ENCODE measurements around the gene APOE. TPM values are rescaled to one million over a fixed set of nuclear protein-coding genes. Genes with fewer than 3 reads are reported as not detected.
"Not testable (repeated sequence)": the region's sequence is repeated elsewhere in the genome, so short reads cannot be mapped to it uniquely, and the experiment has no call there.

The APOE gene
- total RNA-seq, 1 experiment from 2014 or later = 530 TPM

DNA sequence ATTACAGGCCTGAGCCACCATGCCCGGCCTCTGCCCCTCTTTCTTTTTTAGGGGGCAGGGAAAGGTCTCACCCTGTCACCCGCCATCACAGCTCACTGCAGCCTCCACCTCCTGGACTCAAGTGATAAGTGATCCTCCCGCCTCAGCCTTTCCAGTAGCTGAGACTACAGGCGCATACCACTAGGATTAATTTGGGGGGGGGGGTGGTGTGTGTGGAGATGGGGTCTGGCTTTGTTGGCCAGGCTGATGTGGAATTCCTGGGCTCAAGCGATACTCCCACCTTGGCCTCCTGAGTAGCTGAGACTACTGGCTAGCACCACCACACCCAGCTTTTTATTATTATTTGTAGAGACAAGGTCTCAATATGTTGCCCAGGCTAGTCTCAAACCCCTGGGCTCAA, 4.2 kb downstream of the APOE start:
- Mint-ChIP-seq H3K9me3 (no peaks in the 10 kb centered on the region; a peak in 1 of 5 replicates), H3K4me1 (peaks cover 33 to 50% of the 10 kb centered on the region in 2 experiments), H3K36me3 (ENCODE audit: insufficient read depth in 1 of 3, low read depth in 3 of 3) (peaks cover 10 to 29% (median 27%) of the 10 kb centered on the region in 3 experiments; a peak in 6 of 7 replicates), H3K4me3 (no peak overlapping the region), H3K27ac (peak overlapping the region in 1 of 3 experiments; percentile 63; a peak in 1 of 7 replicates), H3K27me3 (ENCODE audit: low read depth) (no peaks in the 10 kb centered on the region; the same call in 1 of the 2 replicates)
- no peak overlapping the region for H2AFZ ChIP-seq (ENCODE audit: low read length)
- no peak overlapping the region for H4K91ac ChIP-seq (ENCODE audit: insufficient read length, low read depth, low read length)
- no peak overlapping the region for H3K18ac ChIP-seq (ENCODE audit: insufficient read length, low read depth, low read length)
- no peak overlapping the region for H2BK12ac ChIP-seq (ENCODE audit: insufficient read length, low read depth, low read length)
- H3K27me3 ChIP-seq (ENCODE audit: insufficient read depth, low read length) = no peaks in the 10 kb centered on the region
- no peak overlapping the region for H3K23ac ChIP-seq (ENCODE audit: insufficient read length, low read depth, low read length)
- WGBS (ENCODE audit: extremely low coverage, insufficient read length, low lambda C conversion rate) = no CpG with 5 or more reads among the region's 5 CpGs
- H3T11ph ChIP-seq (ENCODE audit: low read length) = no peak overlapping the region
- no peak overlapping the region for H3K4me2 ChIP-seq (ENCODE audit: insufficient read depth, insufficient read length, low read length)
- no peak overlapping the region for H2BK20ac ChIP-seq (ENCODE audit: low read depth, low read length, poor library complexity, severe bottlenecking)
- no peak overlapping the region for H2BK5ac ChIP-seq (ENCODE audit: insufficient read length, low read length)
- TF ChIP-seq, protein P1, sequence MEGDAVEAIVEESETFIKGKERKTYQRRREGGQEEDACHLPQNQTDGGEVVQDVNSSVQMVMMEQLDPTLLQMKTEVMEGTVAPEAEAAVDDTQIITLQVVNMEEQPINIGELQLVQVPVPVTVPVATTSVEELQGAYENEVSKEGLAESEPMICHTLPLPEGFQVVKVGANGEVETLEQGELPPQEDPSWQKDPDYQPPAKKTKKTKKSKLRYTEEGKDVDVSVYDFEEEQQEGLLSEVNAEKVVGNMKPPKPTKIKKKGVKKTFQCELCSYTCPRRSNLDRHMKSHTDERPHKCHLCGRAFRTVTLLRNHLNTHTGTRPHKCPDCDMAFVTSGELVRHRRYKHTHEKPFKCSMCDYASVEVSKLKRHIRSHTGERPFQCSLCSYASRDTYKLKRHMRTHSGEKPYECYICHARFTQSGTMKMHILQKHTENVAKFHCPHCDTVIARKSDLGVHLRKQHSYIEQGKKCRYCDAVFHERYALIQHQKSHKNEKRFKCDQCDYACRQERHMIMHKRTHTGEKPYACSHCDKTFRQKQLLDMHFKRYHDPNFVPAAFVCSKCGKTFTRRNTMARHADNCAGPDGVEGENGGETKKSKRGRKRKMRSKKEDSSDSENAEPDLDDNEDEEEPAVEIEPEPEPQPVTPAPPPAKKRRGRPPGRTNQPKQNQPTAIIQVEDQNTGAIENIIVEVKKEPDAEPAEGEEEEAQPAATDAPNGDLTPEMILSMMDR (conservative IDR thresholded peaks at IDR 0.05) = no peak
- no peaks in the 10 kb centered on the region for H4K20me1 ChIP-seq (ENCODE audit: control insufficient read depth, insufficient read depth, insufficient read length)
- H3K79me2 ChIP-seq (ENCODE audit: insufficient read depth, low read length) = no peaks in the 10 kb centered on the region; the same call in 1 of the 2 replicates
- no peak overlapping the region for H2AK5ac ChIP-seq (ENCODE audit: insufficient read length, low read length)
- no peak overlapping the region for H2BK120ac ChIP-seq (ENCODE audit: low read depth, low read length, poor library complexity, severe bottlenecking)
- no peak overlapping the region for H3K9ac ChIP-seq (ENCODE audit: extremely low read depth, insufficient read length, low read length)
- H3K56ac ChIP-seq (ENCODE audit: insufficient read length, low read depth, low read length) = no peak overlapping the region
- no peak overlapping the region for H4K5ac ChIP-seq (ENCODE audit: insufficient read length, low read depth, low read length)
- H3K79me1 ChIP-seq (ENCODE audit: insufficient read depth, low read depth, low read length, poor library complexity, severe bottlenecking) = no peaks in the 10 kb centered on the region
- H3K4me1 ChIP-seq (ENCODE audit: insufficient read depth, low read length) = peaks cover 2% of the 10 kb centered on the region; the same call in 1 of the 2 replicates
- H2BK15ac ChIP-seq (ENCODE audit: low read depth, low read length) = no peak overlapping the region
- H3K23me2 ChIP-seq (ENCODE audit: insufficient read length, low read depth, low read length, poor library complexity, severe bottlenecking) = no peaks in the 10 kb centered on the region
- DNase-seq = no peak
- no peak overlapping the region for H3K27ac ChIP-seq (ENCODE audit: insufficient read length, low read depth, low read length)
- no peak overlapping the region for H4K8ac ChIP-seq (replicated peaks; ENCODE audit: insufficient read length, low read depth, low read length)
- no peaks in the 10 kb centered on the region for H3K9me3 ChIP-seq (ENCODE audit: control insufficient read depth, low read depth, low read length)
- no peak overlapping the region for H3K14ac ChIP-seq (ENCODE audit: insufficient read depth, low read length)
- H3K4ac ChIP-seq (ENCODE audit: low read depth, low read length) = no peak overlapping the region

DNA sequence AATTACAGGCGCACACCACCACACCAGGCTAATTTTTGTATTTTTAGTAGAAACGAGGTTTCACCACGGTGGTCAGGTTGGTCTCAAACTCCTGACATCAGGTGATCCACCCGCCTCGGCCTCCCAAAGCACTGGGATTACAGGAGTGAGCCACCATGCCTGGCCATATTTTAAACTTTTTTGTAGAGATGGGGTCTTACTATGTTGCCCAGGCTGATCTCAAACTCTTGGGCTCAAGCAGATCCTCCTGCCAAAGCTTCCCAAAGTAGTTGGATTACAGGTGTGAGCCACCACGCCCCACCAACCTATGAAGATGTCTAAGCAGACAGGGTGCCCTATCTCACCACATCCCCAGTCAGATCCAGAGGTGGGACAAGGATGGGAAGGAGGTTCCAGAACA, 6.3 kb downstream of the APOE start:
- no CpG with 5 or more reads among the region's 6 CpGs for WGBS (ENCODE audit: extremely low coverage, insufficient read length, low lambda C conversion rate)
- H4K20me1 ChIP-seq (ENCODE audit: control insufficient read depth, insufficient read depth, insufficient read length); H2BK5ac ChIP-seq (ENCODE audit: insufficient read length, low read length); H3K27me3 Mint-ChIP-seq (ENCODE audit: low read depth); H2BK15ac ChIP-seq (ENCODE audit: low read depth, low read length); H3K79me2 ChIP-seq (ENCODE audit: insufficient read depth, low read length); H2BK12ac ChIP-seq (ENCODE audit: insufficient read length, low read depth, low read length); H2AK5ac ChIP-seq (ENCODE audit: insufficient read length, low read length); H4K5ac ChIP-seq (ENCODE audit: insufficient read length, low read depth, low read length); H4K8ac ChIP-seq (replicated peaks; ENCODE audit: insufficient read length, low read depth, low read length); H3K9me3 ChIP-seq (ENCODE audit: control insufficient read depth, low read depth, low read length); H3K23me2 ChIP-seq (ENCODE audit: insufficient read length, low read depth, low read length, poor library complexity, severe bottlenecking); H3K23ac ChIP-seq (ENCODE audit: insufficient read length, low read depth, low read length); H3K27ac Mint-ChIP-seq; H2BK120ac ChIP-seq (ENCODE audit: low read depth, low read length, poor library complexity, severe bottlenecking); H2AFZ ChIP-seq (ENCODE audit: low read length); H3K4ac ChIP-seq (ENCODE audit: low read depth, low read length); H3K4me2 ChIP-seq (ENCODE audit: insufficient read depth, insufficient read length, low read length); H2BK20ac ChIP-seq (ENCODE audit: low read depth, low read length, poor library complexity, severe bottlenecking); H3K79me1 ChIP-seq (ENCODE audit: insufficient read depth, low read depth, low read length, poor library complexity, severe bottlenecking); H3T11ph ChIP-seq (ENCODE audit: low read length); H3K27ac ChIP-seq (ENCODE audit: insufficient read length, low read depth, low read length); DNase-seq; H3K14ac ChIP-seq (ENCODE audit: insufficient read depth, low read length); H3K9ac ChIP-seq (ENCODE audit: extremely low read depth, insufficient read length, low read length); H4K91ac ChIP-seq (ENCODE audit: insufficient read length, low read depth, low read length); H3K18ac ChIP-seq (ENCODE audit: insufficient read length, low read depth, low read length); H3K4me1 ChIP-seq (ENCODE audit: insufficient read depth, low read length); H3K56ac ChIP-seq (ENCODE audit: insufficient read length, low read depth, low read length); H3K9me3 Mint-ChIP-seq; H3K27me3 ChIP-seq (ENCODE audit: insufficient read depth, low read length): not testable (repeated sequence)
- peak overlapping the region in 1 of 2 experiments; percentile 28; a peak in 2 of 5 replicates for H3K4me3 Mint-ChIP-seq
- H3K36me3 Mint-ChIP-seq (ENCODE audit: insufficient read depth in 1 of 3, low read depth in 3 of 3) = peaks cover 10 to 24% (median 22%) of the 10 kb centered on the region in 3 experiments; a peak in 6 of 7 replicates
- peaks cover 29 to 43% of the 10 kb centered on the region in 2 experiments for H3K4me1 Mint-ChIP-seq
